OCI-LY1 (cell line): Measurements from ENCODE around the gene MRPL48.

Source experiments
- H2AFZ ChIP-seq: fragments of 200-600 bp; sonication (generic), shearing (Covaris generic); 2 replicates; pipeline ENCODE4 v1.6.0; 2014; ENCODE audit warnings: antibody characterized with exemption, mild to moderate bottlenecking, low read length
- H3F3A ChIP-seq: fragments of 200-600 bp; sonication (generic), shearing (Covaris generic); 2 replicates; pipeline ENCODE4 v1.6.0; 2014; ENCODE audit warnings: mild to moderate bottlenecking, antibody characterized with exemption, low read length, moderate library complexity; ENCODE audit not compliant: insufficient read depth
- H3K27ac ChIP-seq: fragments of 200-600 bp; sonication (generic); 2 replicates; pipeline ENCODE4 v1.5.1; 2014; ENCODE audit warnings: low read length, mixed run types, mild to moderate bottlenecking, low read depth; ENCODE audit not compliant: poor library complexity, severe bottlenecking
- H3K27me3 ChIP-seq: fragments of 200-600 bp; sonication (generic); 2 replicates; pipeline ENCODE4 v1.6.0; 2014; ENCODE audit warnings: antibody characterized with exemption, mild to moderate bottlenecking, low read length, moderate library complexity; ENCODE audit not compliant: insufficient read depth
- H3K36me3 ChIP-seq: fragments of 200-600 bp; sonication (generic); 2 replicates; pipeline ENCODE4 v1.6.1; 2014; ENCODE audit warnings: mild to moderate bottlenecking, antibody characterized with exemption, low read length, moderate library complexity, mixed read lengths; ENCODE audit not compliant: insufficient read depth
- H3K4me1 ChIP-seq: fragments of 200-600 bp; sonication (generic); 2 replicates; pipeline ENCODE4 v1.5.1; 2014; ENCODE audit warnings: mild to moderate bottlenecking, low read length, moderate library complexity; ENCODE audit not compliant: insufficient read depth, severe bottlenecking
- H3K4me2 ChIP-seq: fragments of 200-600 bp; sonication (generic), shearing (Covaris generic); 2 replicates; pipeline ENCODE4 v1.6.1; 2014; ENCODE audit warnings: low read length
- H3K4me3 ChIP-seq: fragments of 200-600 bp; sonication (generic); 2 replicates; pipeline ENCODE4 v1.5.1; 2014; ENCODE audit warnings: low read length, low read depth, mild to moderate bottlenecking, mixed read lengths; ENCODE audit not compliant: poor library complexity, severe bottlenecking
- H3K79me2 ChIP-seq: fragments of 200-600 bp; shearing (Covaris generic); 2 replicates; pipeline ENCODE4 v1.6.1; 2016; ENCODE audit warnings: mixed run types, low read length, mixed read lengths; ENCODE audit not compliant: insufficient read depth
- H3K9ac ChIP-seq: fragments of 200-600 bp; sonication (generic), shearing (Covaris generic); 2 replicates; pipeline ENCODE4 v1.6.1; 2014; ENCODE audit warnings: mild to moderate bottlenecking, low read length, mixed read lengths
- H3K9me2 ChIP-seq: fragments of 200-600 bp; sonication (generic), shearing (Covaris generic); 2 replicates; pipeline ENCODE4 v1.6.1; 2014; ENCODE audit warnings: low read depth, mild to moderate bottlenecking, low read length, mixed read lengths
- H3K9me3 ChIP-seq: fragments of 200-600 bp; shearing (Covaris generic); 2 replicates; pipeline ENCODE4 v1.6.1; 2014; ENCODE audit warnings: low read length, mixed read lengths
- H4K20me1 ChIP-seq: fragments of 200-600 bp; sonication (generic), shearing (Covaris generic); 2 replicates; pipeline ENCODE4 v1.6.0; 2016; ENCODE audit warnings: mild to moderate bottlenecking, low read length; ENCODE audit not compliant: insufficient read depth
- EZH2 ChIP-seq: fragments of 200-600 bp; sonication (generic), shearing (Covaris generic); IDR thresholded peaks from 2 replicates; pipeline ENCODE4 v1.8.0; 2017; ENCODE audit warnings: borderline replicate concordance, mixed run types, mild to moderate bottlenecking, antibody characterized with exemption, low read length, moderate library complexity, mixed read lengths
- TF ChIP-seq, protein P1 (sequence below): fragments of 200-600 bp; sonication (generic), shearing (Covaris generic); IDR thresholded peaks from 2 replicates; pipeline ENCODE4 v1.5.1; 2017; ENCODE audit warnings: mild to moderate bottlenecking, antibody characterized with exemption, low read length, moderate library complexity, mixed read lengths

The MRPL48 gene

DNA sequence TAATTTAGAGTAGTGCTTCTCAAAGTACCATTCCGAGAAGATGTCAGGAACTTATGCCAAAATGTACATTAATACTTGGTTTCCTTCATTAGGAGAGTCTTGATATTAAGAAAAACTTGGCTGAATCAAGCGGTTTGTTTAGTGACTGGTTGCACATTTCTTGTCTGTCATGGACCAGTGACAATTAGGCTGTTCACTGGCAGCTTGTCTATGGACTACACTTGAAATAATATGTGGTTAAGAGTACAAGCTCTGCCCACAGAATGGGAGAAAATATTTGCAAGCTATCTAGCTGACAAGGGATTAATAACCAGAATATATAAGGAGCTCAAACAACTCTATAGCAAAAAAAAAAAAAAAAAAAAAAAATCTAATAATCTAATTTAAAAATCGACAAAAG lies 64.4 kb downstream of the MRPL48 start:
- no peak overlapping the region for H3K27ac ChIP-seq

DNA sequence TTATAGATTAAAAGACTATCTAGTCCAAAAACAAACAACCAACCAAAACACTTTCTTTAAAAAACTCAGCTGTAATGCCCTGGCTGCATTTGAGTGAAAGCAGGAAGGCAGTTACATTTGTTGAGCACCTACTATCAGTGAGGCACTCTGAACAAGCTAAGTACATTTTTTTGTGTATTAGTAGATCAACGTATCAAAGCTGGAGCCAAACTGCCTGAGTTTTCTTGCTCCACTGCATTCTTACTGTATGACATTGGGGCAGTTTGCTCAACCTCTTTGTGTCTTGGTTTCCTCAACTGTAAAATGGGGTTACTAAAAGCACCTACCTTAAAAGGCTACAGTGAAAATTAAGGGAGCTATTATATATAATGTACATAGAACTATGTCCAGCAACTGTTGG lies 67.0 kb downstream of the MRPL48 start:
- no peak for TF ChIP-seq EZH2
- TF ChIP-seq, protein P1, sequence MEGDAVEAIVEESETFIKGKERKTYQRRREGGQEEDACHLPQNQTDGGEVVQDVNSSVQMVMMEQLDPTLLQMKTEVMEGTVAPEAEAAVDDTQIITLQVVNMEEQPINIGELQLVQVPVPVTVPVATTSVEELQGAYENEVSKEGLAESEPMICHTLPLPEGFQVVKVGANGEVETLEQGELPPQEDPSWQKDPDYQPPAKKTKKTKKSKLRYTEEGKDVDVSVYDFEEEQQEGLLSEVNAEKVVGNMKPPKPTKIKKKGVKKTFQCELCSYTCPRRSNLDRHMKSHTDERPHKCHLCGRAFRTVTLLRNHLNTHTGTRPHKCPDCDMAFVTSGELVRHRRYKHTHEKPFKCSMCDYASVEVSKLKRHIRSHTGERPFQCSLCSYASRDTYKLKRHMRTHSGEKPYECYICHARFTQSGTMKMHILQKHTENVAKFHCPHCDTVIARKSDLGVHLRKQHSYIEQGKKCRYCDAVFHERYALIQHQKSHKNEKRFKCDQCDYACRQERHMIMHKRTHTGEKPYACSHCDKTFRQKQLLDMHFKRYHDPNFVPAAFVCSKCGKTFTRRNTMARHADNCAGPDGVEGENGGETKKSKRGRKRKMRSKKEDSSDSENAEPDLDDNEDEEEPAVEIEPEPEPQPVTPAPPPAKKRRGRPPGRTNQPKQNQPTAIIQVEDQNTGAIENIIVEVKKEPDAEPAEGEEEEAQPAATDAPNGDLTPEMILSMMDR, result no peak
- no peak overlapping the region for H3K9ac ChIP-seq
- H2AFZ ChIP-seq, result no peak overlapping the region
- H3K4me1 ChIP-seq, result no peaks in the 10 kb centered on the region
- H3F3A ChIP-seq, result no peaks in the 10 kb centered on the region
- no peaks in the 10 kb centered on the region for H3K9me3 ChIP-seq
- H3K79me2 ChIP-seq, result no peaks in the 10 kb centered on the region
- H3K4me2 ChIP-seq, result no peak overlapping the region
- H3K36me3 ChIP-seq, result peaks cover 18% of the 10 kb centered on the region
- H3K9me2 ChIP-seq, result no peaks in the 10 kb centered on the region
- no peak overlapping the region for H3K4me3 ChIP-seq
- no peaks in the 10 kb centered on the region for H3K27me3 ChIP-seq
- no peaks in the 10 kb centered on the region for H4K20me1 ChIP-seq
- no peak overlapping the region for H3K27ac ChIP-seq

More for the DNA sequence above, 64.4 kb downstream of the MRPL48 start:
- TF ChIP-seq EZH2, result no peak
- TF ChIP-seq, protein P1, result no peak
- Histone ChIP-seq H3K79me2 (no peaks in the 10 kb centered on the region), H2AFZ (no peak overlapping the region), H3K4me3 (no peak overlapping the region), H3K4me2 (no peak overlapping the region), H3K36me3 (peaks cover 14% of the 10 kb centered on the region), H4K20me1 (no peaks in the 10 kb centered on the region), H3K9me3 (no peaks in the 10 kb centered on the region), H3K4me1 (no peaks in the 10 kb centered on the region), H3K9ac (no peak overlapping the region), H3K27me3 (no peaks in the 10 kb centered on the region), H3F3A (no peaks in the 10 kb centered on the region), H3K9me2 (no peaks in the 10 kb centered on the region)

DNA sequence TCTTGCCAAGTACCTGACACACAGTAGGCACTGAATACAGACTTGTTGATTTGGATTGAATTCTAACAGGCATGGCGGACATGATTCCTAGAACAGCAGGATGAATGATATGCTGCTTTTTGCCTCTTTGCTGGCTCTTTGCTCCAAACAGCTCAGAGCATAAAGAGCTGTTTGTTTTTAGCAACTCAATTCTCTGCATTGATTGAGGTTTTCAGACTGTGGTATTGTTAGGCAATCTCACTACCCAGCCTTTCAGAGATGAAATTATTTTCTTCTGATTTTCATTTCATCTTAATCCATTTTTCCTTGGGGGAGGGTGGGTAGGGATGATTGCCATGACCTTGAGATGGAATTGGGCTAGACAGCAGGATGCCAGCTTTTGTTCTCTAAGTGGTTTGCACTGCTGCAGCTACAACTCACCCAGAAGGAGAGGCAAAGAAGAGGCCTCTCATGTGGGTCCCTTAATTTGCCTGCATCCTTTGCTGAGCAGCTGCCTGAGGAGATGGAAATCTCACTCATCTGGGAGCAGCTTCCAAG lies 68.4 kb downstream of the MRPL48 start:
- Histone ChIP-seq H3F3A (no peaks in the 10 kb centered on the region), H3K9me2 (no peaks in the 10 kb centered on the region), H2AFZ (no peak overlapping the region), H3K9me3 (no peaks in the 10 kb centered on the region), H3K4me2 (no peak overlapping the region), H3K9ac (no peak overlapping the region), H3K27ac (no peak overlapping the region), H3K79me2 (no peaks in the 10 kb centered on the region), H4K20me1 (no peaks in the 10 kb centered on the region), H3K4me1 (no peaks in the 10 kb centered on the region), H3K27me3 (no peaks in the 10 kb centered on the region), H3K36me3 (peaks cover 30% of the 10 kb centered on the region; the same call in 1 of the 2 replicates), H3K4me3 (no peak overlapping the region)
- TF ChIP-seq EZH2, result no peak
- TF ChIP-seq, protein P1, result no peak
